GM12878 (cell line): Measurements from ENCODE around the gene C12orf60. TPM values are rescaled to one million over a fixed set of nuclear protein-coding genes. Genes with fewer than 3 reads are reported as not detected.

Experiments used
- ATAC-seq: fragments of 200-7000 bp; cut with Tn5 transposase; 3 replicates; pipeline ENCODE4 v1.9.1; 2020; ENCODE audit warnings: mild to moderate bottlenecking, moderate library complexity
- BruUV-seq: library from RNA; stranded (reverse); fragments of 400-500 nt; replicated peaks from 2 replicates; lab custom pipeline; 2021; lab: Mats Ljungman, UMichigan
- CTCF ChIA-PET: fragments of 300-600 bp; sonication (Branson Sonifier 250); formaldehyde crosslinking; extraction: SDS; loops from one replicate; lab custom pipeline; 2021; ENCODE audit warnings: inconsistent platforms; lab: Yijun Ruan, JAX
- POLR2A ChIA-PET: fragments of 350-600 bp; formaldehyde crosslinking; extraction: SDS; loops from one replicate; lab custom pipeline; 2021; ENCODE audit warnings: inconsistent platforms; lab: Charles Lee
- RAD21 ChIA-PET: fragments of 300-600 bp; sonication (Branson Sonifier 250); formaldehyde crosslinking; loops from one replicate; lab custom pipeline; 2023; ENCODE audit warnings: antibody characterized with exemption; ENCODE audit not compliant: unreplicated experiment; lab: Charles Lee
- SMC1A ChIA-PET: fragments of 300-600 bp; sonication (Branson Sonifier 250); formaldehyde crosslinking; loops from one replicate; lab custom pipeline; 2023; ENCODE audit not compliant: unreplicated experiment, uncharacterized antibody; lab: Charles Lee
- DNase-seq: peaks from one replicate; pipeline ENCODE4 v3.0.0-alpha.2; 2011; ENCODE audit warnings: low read depth, low spot score
- FAIRE-seq: peaks from 3 replicates; lab custom pipeline; 2011; peaks lifted over from hg19 to GRCh38; lab: Jason Lieb, UNC
- H2AFZ ChIP-seq: 2 replicates; pipeline ENCODE4 v1.6.0; 2011; ENCODE audit warnings: low read depth, low read length, control low read depth; ENCODE audit not compliant: control insufficient read depth
- H3K27ac ChIP-seq: 2 replicates; pipeline ENCODE4 v1.5.1; 2011; ENCODE audit warnings: control low read depth; ENCODE audit not compliant: control insufficient read depth, insufficient read depth
- H3K27me3 ChIP-seq, 2 experiments: replicated peaks in 1 of 2; 2 replicates each; pipeline versions ENCODE4 v1.6.0 to v1.6.1; 2011; ENCODE audit warnings: low read length in 1 of 2; ENCODE audit not compliant: control insufficient read depth in 2 of 2, insufficient read depth in 2 of 2
- H3K36me3 ChIP-seq, 2 experiments: 2 replicates each; pipeline ENCODE4 v1.5.1; 2011; ENCODE audit warnings: low read length in 1 of 2; ENCODE audit not compliant: control insufficient read depth in 2 of 2, insufficient read depth in 2 of 2
- H3K4me1 ChIP-seq: 2 replicates; pipeline ENCODE4 v1.6.1; 2011; ENCODE audit warnings: mild to moderate bottlenecking, low read length, moderate library complexity, mixed read lengths; ENCODE audit not compliant: control insufficient read depth, insufficient read depth
- H3K4me2 ChIP-seq: 2 replicates; pipeline ENCODE4 v1.6.0; 2011; ENCODE audit warnings: control low read depth; ENCODE audit not compliant: control insufficient read depth, insufficient read depth
- H3K4me3 ChIP-seq: fragments of 200-600 bp; sonication (generic); 2 replicates; pipeline ENCODE4 v1.5.1; 2016
- H3K79me2 ChIP-seq: 2 replicates; pipeline ENCODE4 v1.6.0; 2011; ENCODE audit warnings: low read length; ENCODE audit not compliant: control insufficient read depth, insufficient read depth
- H3K9ac ChIP-seq: 2 replicates; pipeline ENCODE4 v1.8.0; 2011; ENCODE audit warnings: low read length, control low read depth, mixed read lengths; ENCODE audit not compliant: control insufficient read depth, insufficient read depth
- H3K9me3 ChIP-seq: replicated peaks from 3 replicates; pipeline ENCODE4 v1.5.1; 2011; ENCODE audit warnings: mild to moderate bottlenecking, low read length; ENCODE audit not compliant: control insufficient read depth, insufficient read depth
- H4K20me1 ChIP-seq: 2 replicates; pipeline ENCODE4 v1.6.0; 2011; ENCODE audit not compliant: control insufficient read depth, insufficient read depth
- BCL11A ChIP-seq: IDR thresholded peaks from 2 replicates; pipeline ENCODE4 v1.6.1; 2011; ENCODE audit warnings: low read depth, low read length
- BCL3 ChIP-seq: IDR thresholded peaks from 2 replicates; pipeline ENCODE4 v1.6.1; 2011; ENCODE audit warnings: borderline replicate concordance, low read depth, mild to moderate bottlenecking, moderate library complexity, low read length; ENCODE audit not compliant: insufficient read depth, poor library complexity, severe bottlenecking
- CBFB ChIP-seq: IDR thresholded peaks from 2 replicates; pipeline ENCODE4 v1.6.1; 2016; ENCODE audit warnings: antibody characterized with exemption, low read depth
- EED ChIP-seq: sonication (generic); IDR thresholded peaks from 2 replicates; pipeline ENCODE4 v1.6.1; 2016; ENCODE audit warnings: antibody characterized with exemption, low read depth
- HCFC1 ChIP-seq: fragments of 150-350 bp; IDR thresholded peaks from 2 replicates; pipeline ENCODE4 v1.6.1; 2014; ENCODE audit warnings: low read length
- HDAC6 ChIP-seq: fragments of 200-600 bp; sonication (generic); IDR thresholded peaks from one replicate; pipeline ENCODE4 v1.8.0; 2017; ENCODE audit warnings: antibody characterized with exemption; ENCODE audit not compliant: unreplicated experiment
- KDM1A ChIP-seq: fragments of 200-600 bp; sonication (generic); IDR thresholded peaks from 2 replicates; pipeline ENCODE4 v1.6.1; 2016; ENCODE audit warnings: borderline replicate concordance
- KLF5 ChIP-seq: fragments of 450-650 bp; IDR thresholded peaks from 2 replicates; pipeline ENCODE4 v1.6.1; 2014; ENCODE audit warnings: mild to moderate bottlenecking; ENCODE audit not compliant: partially characterized antibody
- NBN ChIP-seq: fragments of 450-650 bp; IDR thresholded peaks from 2 replicates; pipeline ENCODE4 v1.6.1; 2016
- NR2C1 ChIP-seq: fragments of 450-650 bp; IDR thresholded peaks from 2 replicates; pipeline ENCODE4 v1.6.1; 2017; ENCODE audit warnings: antibody characterized with exemption, mild to moderate bottlenecking, moderate library complexity
- PAX8 ChIP-seq: fragments of 450-650 bp; IDR thresholded peaks from 2 replicates; pipeline ENCODE4 v1.6.1; 2017; ENCODE audit warnings: mild to moderate bottlenecking, moderate library complexity
- POU2F2 ChIP-seq: IDR thresholded peaks from 3 replicates; pipeline ENCODE4 v1.6.1; 2011; ENCODE audit warnings: low read depth, mild to moderate bottlenecking, low read length, borderline replicate concordance
- SRF ChIP-seq, 2 experiments: IDR thresholded peaks; 2 replicates each; pipeline ENCODE4 v1.6.1; 2011; ENCODE audit warnings: low read depth in 2 of 2, low read length in 2 of 2, mild to moderate bottlenecking in 1 of 2, moderate library complexity in 1 of 2
- YY1 ChIP-seq: IDR thresholded peaks from 2 replicates; pipeline ENCODE4 v1.6.1; 2011; ENCODE audit warnings: low read depth, mild to moderate bottlenecking, low read length
- ZBTB40 ChIP-seq: fragments of 450-650 bp; IDR thresholded peaks from 2 replicates; pipeline ENCODE4 v1.6.1; 2016; ENCODE audit warnings: mild to moderate bottlenecking, moderate library complexity, borderline replicate concordance
- WGBS: methylation state at CpG from one replicate; pipeline ENCODE4 v1.1.6; 2016; ENCODE audit warnings: low lambda C conversion rate; ENCODE audit not compliant: insufficient replicate concordance, insufficient coverage; ENCODE audit errors: missing lambda C conversion rate; 5-methylcytosine and 5-hydroxymethylcytosine counted together
- in situ Hi-C: fragments of 300-500 bp; cut with MboI; formaldehyde crosslinking; loops from 9 replicates; pipeline ENCODE4 v1.14.3; 2018; ENCODE audit warnings: mixed read lengths
- intact Hi-C: fragments of 100-400 bp; cut with micrococcal nuclease; formaldehyde crosslinking; loops from one replicate; pipeline ENCODE4 v1.14.2; 2022; ENCODE audit not compliant: unreplicated experiment
- polyA plus RNA-seq, 11 experiments: library from polyadenylated mRNA; depleted of rRNA in 4 of 11; unstranded in 6 of 11; stranded (reverse) in 5 of 11; fragments of >200 nt; fragmentation: Nextera tagmentation in 4 of 11; fragmentation: Illumina TruSeq in 1 of 11; extraction: Ambion mirVana in 4 of 11; extraction: Trizol in 1 of 11; gene quantifications; 1 replicate in 1 of 11; 2 replicates in 10 of 11; pipeline versions ENCODE4 v1.2.1 to v1.2.3, GENCODE V29; 2011 to 2016; ENCODE audit warnings: inconsistent platforms in 2 of 11, missing spikeins in 2 of 11, low read depth in 1 of 11
- total RNA-seq, 4 experiments: library from RNA; depleted of rRNA in 3 of 4; stranded (reverse); fragments of >200 nt in 3 of 4; fragmentation: Illumina TruSeq in 1 of 4; extraction: Trizol in 1 of 4; gene quantifications; 2 replicates each; pipeline versions ENCODE4 v1.2.1 to v1.2.3, GENCODE V29; 2013 to 2021

C12orf60 gene
- total and polyA plus RNA-seq, 10 of the 15 experiments (the other 5 are each of a cell fraction or from before 2014, with no cell fraction given) = 1.8 to 7.2 (median 3.2) TPM

GRCh38 chr12:14826491-14826890 is 23.0 kb downstream of the C12orf60 start:
- ChIA-PET POLR2A (no interaction called here), CTCF (no interaction called here), RAD21 (interaction anchor here (1.1 kb wide), 1 partner anchor 23 kb away, joined by 4 read pairs; the partner anchor contains the start of genes C12orf60 and WBP11), SMC1A (no interaction called here)
- DNase-seq = no peak
- Histone ChIP-seq H3K9me3 (no peaks in the 10 kb centered on the region; the same call in 2 of the 3 replicates), H3K27me3 (no peaks in the 10 kb centered on the region), H4K20me1 (no peaks in the 10 kb centered on the region), H3K4me2 (no peak overlapping the region), H3K27ac (no peak overlapping the region), H2AFZ (no peak overlapping the region), H3K36me3 (no peaks in the 10 kb centered on the region), H3K4me3 (no peak overlapping the region), H3K4me1 (no peaks in the 10 kb centered on the region), H3K9ac (no peak overlapping the region), H3K79me2 (no peaks in the 10 kb centered on the region)
- FAIRE-seq = no peak
- TF ChIP-seq KLF5 (no peak), NR2C1 (no peak)
- ATAC-seq = no peak
- 95% methylated on average over 5 of the region's 5 CpGs for WGBS
- intact Hi-C loops = no loop called here
- in situ Hi-C loops = no loop called here
- BruUV-seq = no TSS peak

GRCh38 chr12:14827043-14827442 is 23.6 kb downstream of the C12orf60 start:
- Histone ChIP-seq H3K79me2 (no peaks in the 10 kb centered on the region), H3K27ac (no peak overlapping the region), H2AFZ (no peak overlapping the region), H3K9ac (no peak overlapping the region), H3K27me3 (no peaks in the 10 kb centered on the region), H3K9me3 (no peaks in the 10 kb centered on the region; the same call in 2 of the 3 replicates), H3K4me1 (no peaks in the 10 kb centered on the region), H3K4me3 (no peak overlapping the region), H3K36me3 (no peaks in the 10 kb centered on the region), H3K4me2 (no peak overlapping the region), H4K20me1 (no peaks in the 10 kb centered on the region)
- no peak for ATAC-seq
- CTCF ChIA-PET = no interaction called here
- 64% methylated on average over 2 of the region's 2 CpGs for WGBS
- DNase-seq = no peak
- in situ Hi-C loops = no loop called here
- RAD21 ChIA-PET = no interaction called here
- FAIRE-seq = no peak
- BruUV-seq = no TSS peak
- POLR2A ChIA-PET = no interaction called here
- intact Hi-C loops = no loop called here
- SMC1A ChIA-PET = no interaction called here
- TF ChIP-seq PAX8 (no peak), KDM1A (no peak), SRF (IDR thresholded peaks at IDR 0.05; ENCODE audit: low read depth in 2 of 2, low read length in 2 of 2) (no peak), NBN (no peak), HCFC1 (no peak), EED (no peak), YY1 (no peak), BCL3 (no peak), ZBTB40 (no peak), BCL11A (no peak), HDAC6 (no peak), POU2F2 (no peak), CBFB (no peak)
